K562 (cell line): ENCODE results near the gene EXOC6. TPM values are rescaled to one million over a fixed set of nuclear protein-coding genes. Genes with fewer than 3 reads are reported as not detected.

Source experiments
- COPS2 ChIP-seq: fragments of 450-650 bp; conservative IDR thresholded peaks from 2 replicates; pipeline ENCODE4 v1.6.1; 2016; ENCODE audit warnings: mild to moderate bottlenecking, moderate library complexity
- LEF1 ChIP-seq: fragments of 450-650 bp; IDR thresholded peaks from 2 replicates; pipeline ENCODE4 v1.6.1; 2016; ENCODE audit warnings: mild to moderate bottlenecking
- NCOA6 ChIP-seq: fragments of 450-650 bp; IDR thresholded peaks from 2 replicates; pipeline ENCODE4 v1.6.1; 2017; ENCODE audit warnings: mild to moderate bottlenecking
- ZNF133 ChIP-seq: fragments of 250-450 bp; sonication (Bioruptor Pico); IDR thresholded peaks from 2 replicates; pipeline ENCODE4 v1.4.0; 2020; ENCODE audit warnings: mild to moderate bottlenecking
- polyA plus RNA-seq, 8 experiments: library from polyadenylated mRNA; depleted of rRNA in 4 of 8; stranded (reverse) in 5 of 8; unstranded in 3 of 8; fragments of >200 nt; fragmentation: Nextera tagmentation in 2 of 8; fragmentation: Illumina TruSeq in 1 of 8; extraction: Ambion mirVana in 2 of 8; extraction: Trizol in 1 of 8; gene quantifications; 2 replicates each; pipeline versions ENCODE4 v1.2.1 to v1.2.3, GENCODE V29; 2011 to 2014; ENCODE audit warnings: inconsistent platforms in 1 of 8, missing spikeins in 1 of 8
- total RNA-seq, 7 experiments: library from RNA; depleted of rRNA in 6 of 7; stranded (reverse); fragments of >200 nt in 6 of 7; fragmentation: Illumina TruSeq in 2 of 7; extraction: Trizol in 2 of 7; gene quantifications; 2 replicates each; pipeline versions ENCODE4 v1.2.1 to v1.2.3, GENCODE V29; 2011 to 2021; ENCODE audit warnings: low replicate concordance in 1 of 7
- TF ChIP-seq, protein P1 (sequence below): sonication (generic); formaldehyde crosslinking; IDR thresholded peaks from 2 replicates; pipeline ENCODE4 v1.4.0; 2020; ENCODE audit warnings: mild to moderate bottlenecking, missing genetic modification reagents
- TF ChIP-seq, protein P2 (sequence below): fragments of 250-450 bp; sonication (Bioruptor Pico); IDR thresholded peaks from 2 replicates; pipeline ENCODE4 v1.8.0; 2021; ENCODE audit warnings: mild to moderate bottlenecking, moderate library complexity
- TF ChIP-seq, protein P3 (sequence below): fragments of 450-650 bp; formaldehyde crosslinking; IDR thresholded peaks from 2 replicates; pipeline ENCODE4 v1.4.0; 2020; ENCODE audit warnings: mild to moderate bottlenecking, mixed read lengths

Gene EXOC6
- total and polyA plus RNA-seq, 9 of the 15 experiments (the other 6 are each of a cell fraction or from before 2014, with no cell fraction given), result 13.9 to 42.8 (median 24.9) TPM

DNA sequence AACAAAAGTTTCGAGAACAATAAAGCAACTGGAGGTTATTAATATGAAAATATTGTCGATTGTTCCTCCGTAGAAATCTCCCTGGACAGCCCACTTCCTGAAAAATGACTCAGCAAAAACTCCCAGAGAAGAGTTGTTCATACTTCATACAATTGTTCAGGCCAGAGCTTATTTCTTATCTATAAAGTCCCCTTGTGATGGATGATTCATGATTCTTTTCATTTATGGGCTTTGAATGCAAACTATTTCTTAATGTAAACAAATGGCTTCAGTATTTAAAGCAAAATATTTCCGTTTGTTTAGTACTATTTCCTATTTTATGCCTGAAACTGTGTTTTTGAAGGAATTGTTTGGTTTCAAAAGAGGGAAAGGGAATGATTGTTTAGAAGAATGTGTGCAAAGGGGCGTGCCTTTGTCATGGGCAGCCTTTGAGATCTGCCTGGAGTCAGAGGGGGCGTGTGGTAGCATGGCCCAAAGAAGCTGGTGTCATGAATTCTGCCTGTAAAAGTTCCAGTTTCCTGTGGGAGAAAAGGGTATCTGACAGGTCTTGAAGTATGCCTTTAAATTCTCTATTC, 26.2 kb upstream of the EXOC6 start (continued):
- TF ChIP-seq, protein P1, sequence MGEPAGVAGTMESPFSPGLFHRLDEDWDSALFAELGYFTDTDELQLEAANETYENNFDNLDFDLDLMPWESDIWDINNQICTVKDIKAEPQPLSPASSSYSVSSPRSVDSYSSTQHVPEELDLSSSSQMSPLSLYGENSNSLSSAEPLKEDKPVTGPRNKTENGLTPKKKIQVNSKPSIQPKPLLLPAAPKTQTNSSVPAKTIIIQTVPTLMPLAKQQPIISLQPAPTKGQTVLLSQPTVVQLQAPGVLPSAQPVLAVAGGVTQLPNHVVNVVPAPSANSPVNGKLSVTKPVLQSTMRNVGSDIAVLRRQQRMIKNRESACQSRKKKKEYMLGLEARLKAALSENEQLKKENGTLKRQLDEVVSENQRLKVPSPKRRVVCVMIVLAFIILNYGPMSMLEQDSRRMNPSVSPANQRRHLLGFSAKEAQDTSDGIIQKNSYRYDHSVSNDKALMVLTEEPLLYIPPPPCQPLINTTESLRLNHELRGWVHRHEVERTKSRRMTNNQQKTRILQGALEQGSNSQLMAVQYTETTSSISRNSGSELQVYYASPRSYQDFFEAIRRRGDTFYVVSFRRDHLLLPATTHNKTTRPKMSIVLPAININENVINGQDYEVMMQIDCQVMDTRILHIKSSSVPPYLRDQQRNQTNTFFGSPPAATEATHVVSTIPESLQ (CRISPR knock-in tag), result no peak
- TF ChIP-seq ZNF133 (CRISPR knock-in tag), result no peak
- TF ChIP-seq, protein P2, sequence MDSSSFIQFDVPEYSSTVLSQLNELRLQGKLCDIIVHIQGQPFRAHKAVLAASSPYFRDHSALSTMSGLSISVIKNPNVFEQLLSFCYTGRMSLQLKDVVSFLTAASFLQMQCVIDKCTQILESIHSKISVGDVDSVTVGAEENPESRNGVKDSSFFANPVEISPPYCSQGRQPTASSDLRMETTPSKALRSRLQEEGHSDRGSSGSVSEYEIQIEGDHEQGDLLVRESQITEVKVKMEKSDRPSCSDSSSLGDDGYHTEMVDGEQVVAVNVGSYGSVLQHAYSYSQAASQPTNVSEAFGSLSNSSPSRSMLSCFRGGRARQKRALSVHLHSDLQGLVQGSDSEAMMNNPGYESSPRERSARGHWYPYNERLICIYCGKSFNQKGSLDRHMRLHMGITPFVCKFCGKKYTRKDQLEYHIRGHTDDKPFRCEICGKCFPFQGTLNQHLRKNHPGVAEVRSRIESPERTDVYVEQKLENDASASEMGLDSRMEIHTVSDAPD (CRISPR knock-in tag), result no peak
- no peak for TF ChIP-seq COPS2
- TF ChIP-seq, protein P3, sequence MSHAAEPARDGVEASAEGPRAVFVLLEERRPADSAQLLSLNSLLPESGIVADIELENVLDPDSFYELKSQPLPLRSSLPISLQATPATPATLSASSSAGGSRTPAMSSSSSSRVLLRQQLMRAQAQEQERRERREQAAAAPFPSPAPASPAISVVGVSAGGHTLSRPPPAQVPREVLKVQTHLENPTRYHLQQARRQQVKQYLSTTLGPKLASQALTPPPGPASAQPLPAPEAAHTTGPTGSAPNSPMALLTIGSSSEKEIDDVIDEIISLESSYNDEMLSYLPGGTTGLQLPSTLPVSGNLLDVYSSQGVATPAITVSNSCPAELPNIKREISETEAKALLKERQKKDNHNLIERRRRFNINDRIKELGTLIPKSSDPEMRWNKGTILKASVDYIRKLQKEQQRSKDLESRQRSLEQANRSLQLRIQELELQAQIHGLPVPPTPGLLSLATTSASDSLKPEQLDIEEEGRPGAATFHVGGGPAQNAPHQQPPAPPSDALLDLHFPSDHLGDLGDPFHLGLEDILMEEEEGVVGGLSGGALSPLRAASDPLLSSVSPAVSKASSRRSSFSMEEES, result no peak
- TF ChIP-seq NCOA6, result no peak
- TF ChIP-seq LEF1, result peak; percentile 56
